Adrenal gland (tissue), 5 donors: ENCODE data around the gene FIS1.
"Not testable (repeated sequence)": the region's sequence is repeated elsewhere in the genome, so short reads cannot be mapped to it uniquely, and the experiment has no call there.

Experiments used
- POLR2A ChIP-seq, 2 donors: fragments of 450-650 bp; IDR thresholded peaks; one replicate each; pipeline ENCODE4 v1.6.1; 2017; ENCODE audit warnings: antibody characterized with exemption in 2 of 2, mild to moderate bottlenecking in 2 of 2, moderate library complexity in 1 of 2
- TF ChIP-seq, protein P1 (sequence below), 6 experiments: fragments of 450-650 bp in 4 of 6; fragments of 200-600 bp in 2 of 6; sonication (generic) in 1 of 6; IDR thresholded peaks; 1 replicate in 5 of 6; 2 replicates in 1 of 6; pipeline versions ENCODE4 v1.5.1 to v1.8.0; 2016 to 2021; ENCODE audit warnings: antibody characterized with exemption in 6 of 6, mild to moderate bottlenecking in 2 of 6, moderate library complexity in 1 of 6
- donor health status: DM: no; HTN: no; CAD: no.

DNA sequence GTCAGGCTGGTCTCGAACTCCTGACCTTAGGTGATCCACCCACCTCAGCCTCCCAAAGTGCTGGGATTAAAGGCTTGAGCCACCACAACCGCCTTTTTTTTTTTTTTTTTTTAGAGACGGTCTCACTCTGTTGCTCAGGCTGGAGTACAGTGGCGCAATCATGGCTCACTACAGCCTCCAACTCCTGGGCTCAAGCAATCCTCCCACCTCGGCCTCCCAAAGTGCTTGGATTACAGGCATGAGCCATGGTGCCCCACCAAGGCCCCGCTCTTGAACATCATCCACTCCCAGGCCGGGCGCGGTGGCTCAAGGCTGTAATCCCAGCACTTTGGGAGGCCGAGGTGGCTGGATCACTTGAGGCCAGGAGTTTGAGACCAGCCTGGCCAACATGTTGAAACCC, 45.4 kb downstream of the FIS1 start:
- TF ChIP-seq, protein P1, sequence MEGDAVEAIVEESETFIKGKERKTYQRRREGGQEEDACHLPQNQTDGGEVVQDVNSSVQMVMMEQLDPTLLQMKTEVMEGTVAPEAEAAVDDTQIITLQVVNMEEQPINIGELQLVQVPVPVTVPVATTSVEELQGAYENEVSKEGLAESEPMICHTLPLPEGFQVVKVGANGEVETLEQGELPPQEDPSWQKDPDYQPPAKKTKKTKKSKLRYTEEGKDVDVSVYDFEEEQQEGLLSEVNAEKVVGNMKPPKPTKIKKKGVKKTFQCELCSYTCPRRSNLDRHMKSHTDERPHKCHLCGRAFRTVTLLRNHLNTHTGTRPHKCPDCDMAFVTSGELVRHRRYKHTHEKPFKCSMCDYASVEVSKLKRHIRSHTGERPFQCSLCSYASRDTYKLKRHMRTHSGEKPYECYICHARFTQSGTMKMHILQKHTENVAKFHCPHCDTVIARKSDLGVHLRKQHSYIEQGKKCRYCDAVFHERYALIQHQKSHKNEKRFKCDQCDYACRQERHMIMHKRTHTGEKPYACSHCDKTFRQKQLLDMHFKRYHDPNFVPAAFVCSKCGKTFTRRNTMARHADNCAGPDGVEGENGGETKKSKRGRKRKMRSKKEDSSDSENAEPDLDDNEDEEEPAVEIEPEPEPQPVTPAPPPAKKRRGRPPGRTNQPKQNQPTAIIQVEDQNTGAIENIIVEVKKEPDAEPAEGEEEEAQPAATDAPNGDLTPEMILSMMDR (IDR thresholded peaks at IDR 0.05): not testable (repeated sequence)
- not testable (repeated sequence) for TF ChIP-seq POLR2A (IDR thresholded peaks at IDR 0.05)
